Measurements from ENCODE around the gene CAMK1G. TPM values are rescaled to one million over a fixed set of nuclear protein-coding genes. Genes with fewer than 3 reads are reported as not detected.

CAMK1G gene
- total RNA-seq, 1 experiment from 2014 or later, result not detected

DNA sequence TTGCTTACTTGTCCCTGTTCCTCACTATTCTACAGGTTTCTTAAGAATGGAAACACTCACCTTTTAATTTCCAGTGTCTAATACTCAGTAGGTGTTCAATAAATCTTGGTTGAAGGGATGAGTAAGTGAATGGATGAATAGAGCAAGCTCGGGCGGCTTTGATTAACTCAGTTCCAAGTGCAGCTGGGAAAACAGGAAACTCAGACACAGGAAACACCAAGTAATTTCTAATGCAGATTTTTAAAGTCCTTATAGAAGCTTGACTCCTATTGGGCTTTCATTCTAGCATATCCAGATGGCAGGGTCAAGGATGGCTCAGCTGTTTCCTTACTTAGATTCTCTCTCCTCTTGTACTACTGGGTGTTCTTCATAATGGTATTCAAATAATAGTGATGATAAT lies 14.0 kb downstream of the CAMK1G start:
- H3K36me3 ChIP-seq (ENCODE audit: control insufficient read depth in 1 of 2, insufficient read depth in 2 of 2, low read length in 2 of 2), result no peaks in the 10 kb centered on the region
- TF ChIP-seq SIN3A (IDR thresholded peaks at IDR 0.05; ENCODE audit: low read depth) (no peak), ATF3 (IDR thresholded peaks at IDR 0.05) (no peak), EZH2phosphoT487 (IDR thresholded peaks at IDR 0.05; ENCODE audit: borderline replicate concordance) (no peak), POLR2AphosphoS5 (IDR thresholded peaks at IDR 0.05; ENCODE audit: low read depth, low read length) (no peak), ZBTB33 (IDR thresholded peaks at IDR 0.05; ENCODE audit: extremely low read depth, insufficient replicate concordance, low read length) (no peak), YY1 (IDR thresholded peaks at IDR 0.05; ENCODE audit: extremely low read depth, insufficient replicate concordance, low read depth, low read length) (no peak), CBX3 (IDR thresholded peaks at IDR 0.05; ENCODE audit: low read depth) (no peak), CTCF (IDR thresholded peaks at IDR 0.05 in 2 of 3, conservative IDR thresholded peaks at IDR 0.05 in 1 of 3; ENCODE audit: borderline replicate concordance in 1 of 3, insufficient read depth in 1 of 3, low read depth in 2 of 3, low read length in 2 of 3) (no peak), TCF7L2 (IDR thresholded peaks at IDR 0.05; ENCODE audit: borderline replicate concordance, extremely low read depth, insufficient read depth, insufficient read length) (no peak), ZNF274 (IDR thresholded peaks at IDR 0.05; ENCODE audit: low read depth, low read length) (no peak)
- H3K79me2 ChIP-seq (ENCODE audit: insufficient read depth, low read length), result no peaks in the 10 kb centered on the region
- H3K9me2 ChIP-seq (ENCODE audit: insufficient read depth), result no peaks in the 10 kb centered on the region
- H4K20me1 ChIP-seq (ENCODE audit: insufficient read depth), result no peaks in the 10 kb centered on the region
- no peak for ATAC-seq
- no peak for DNase-seq (ENCODE audit: low read depth, low spot score)
- H3K4me3 ChIP-seq (replicated peaks in 1 of 2; ENCODE audit: low read depth in 1 of 2, low read length in 2 of 2), result no peak overlapping the region
- H3K4me1 ChIP-seq (ENCODE audit: control insufficient read depth in 1 of 2, insufficient read depth in 2 of 2, low read length in 2 of 2), result 0 out of 4 replicates have a peak, but pooled peaks cover 0 to 6% of the 10 kb centered on the region in 2 experiments
- no peaks in the 10 kb centered on the region for H3K9me3 ChIP-seq (ENCODE audit: control insufficient read depth in 1 of 2, insufficient read depth in 1 of 2, low read depth in 1 of 2, low read length in 2 of 2)
- H3K27ac ChIP-seq (ENCODE audit: low read depth, low read length), result no peak overlapping the region
- intact Hi-C loops (cut with micrococcal nuclease), result no loop called here
- ChIA-PET POLR2A (no interaction called here), RAD21 (ENCODE audit: low non-redundant PET in 1 of 2, low total read pairs in 2 of 2, uncharacterized antibody in 2 of 2, unreplicated experiment in 2 of 2) (interaction anchor here in 1 of 2 experiments (0.6 kb wide), 1 partner anchor 13 kb away, joined by 4 read pairs; no protein-coding TSS in a partner anchor), CTCF (interaction anchor here (1.2 kb wide), 1 partner anchor 151 kb away, joined by 3 read pairs; no protein-coding TSS in a partner anchor)
- H3K4me2 ChIP-seq (ENCODE audit: low read length), result no peak overlapping the region
- BruUV-seq (replicated peaks), result no TSS peak
- no peak overlapping the region for H2AFZ ChIP-seq (ENCODE audit: low read depth, low read length, poor library complexity, severe bottlenecking)
- no peaks in the 10 kb centered on the region for H3K27me3 ChIP-seq (ENCODE audit: insufficient read depth, low read length)
- no peak overlapping the region for H3K9ac ChIP-seq (ENCODE audit: low read length)
